Effector CD8-positive, alpha-beta T cell (primary cell): Measurements from ENCODE around the gene MED27.

Experiments
- DNase-seq: peaks from one replicate; lab custom pipeline; 2025; lab: John Stamatoyannopoulos, UW

MED27 gene

GRCh38 chr9:131999692-132000551, 79.7 kb downstream of the MED27 start:
- no peak for DNase-seq

DNA sequence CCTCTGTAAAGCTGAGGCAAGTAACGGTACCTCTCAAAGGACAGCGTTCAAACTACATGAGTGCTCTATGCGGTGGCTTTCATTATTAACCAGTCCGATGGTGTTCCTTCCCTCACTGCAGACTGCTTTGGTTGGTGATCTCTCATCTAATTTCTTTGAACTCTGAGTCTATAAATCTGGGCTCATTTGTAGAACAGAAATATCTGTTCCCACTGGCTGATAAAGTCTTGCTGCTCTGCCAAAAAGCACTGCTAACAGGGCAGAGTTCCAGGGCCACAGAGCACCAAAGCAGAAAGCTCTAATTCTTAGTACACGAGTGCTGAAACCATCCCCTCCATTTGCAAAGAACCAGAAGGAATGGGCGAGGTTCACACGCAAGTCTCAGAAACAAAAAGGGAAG, 81.9 kb downstream of the MED27 start:
- DNase-seq: no peak

- DNase-seq: no peak
Measured at GRCh38 chr9:131997076-131997475, 82.6 kb downstream of the MED27 start.

DNA sequence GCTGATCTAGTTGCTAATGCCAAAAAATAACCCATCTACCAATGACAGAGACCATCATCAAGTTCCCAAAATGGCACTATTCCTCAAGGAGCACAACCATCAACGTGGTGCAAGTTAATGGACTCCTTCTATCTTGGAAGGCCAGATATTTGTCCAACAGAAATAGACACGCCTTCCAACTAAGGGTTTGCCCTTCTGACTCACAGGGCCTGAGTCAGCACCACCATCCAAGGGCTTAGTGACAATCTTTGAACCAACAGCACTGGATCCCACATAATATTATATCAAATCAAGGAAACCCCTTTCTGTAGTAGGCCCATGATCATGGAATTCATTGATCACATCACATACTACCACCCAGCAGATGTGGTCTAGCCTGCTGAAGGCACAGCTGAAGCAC, 84.3 kb downstream of the MED27 start:
- no peak for DNase-seq

GRCh38 chr9:131994364-131995125, 85.1 kb downstream of the MED27 start:
- no peak for DNase-seq

DNA sequence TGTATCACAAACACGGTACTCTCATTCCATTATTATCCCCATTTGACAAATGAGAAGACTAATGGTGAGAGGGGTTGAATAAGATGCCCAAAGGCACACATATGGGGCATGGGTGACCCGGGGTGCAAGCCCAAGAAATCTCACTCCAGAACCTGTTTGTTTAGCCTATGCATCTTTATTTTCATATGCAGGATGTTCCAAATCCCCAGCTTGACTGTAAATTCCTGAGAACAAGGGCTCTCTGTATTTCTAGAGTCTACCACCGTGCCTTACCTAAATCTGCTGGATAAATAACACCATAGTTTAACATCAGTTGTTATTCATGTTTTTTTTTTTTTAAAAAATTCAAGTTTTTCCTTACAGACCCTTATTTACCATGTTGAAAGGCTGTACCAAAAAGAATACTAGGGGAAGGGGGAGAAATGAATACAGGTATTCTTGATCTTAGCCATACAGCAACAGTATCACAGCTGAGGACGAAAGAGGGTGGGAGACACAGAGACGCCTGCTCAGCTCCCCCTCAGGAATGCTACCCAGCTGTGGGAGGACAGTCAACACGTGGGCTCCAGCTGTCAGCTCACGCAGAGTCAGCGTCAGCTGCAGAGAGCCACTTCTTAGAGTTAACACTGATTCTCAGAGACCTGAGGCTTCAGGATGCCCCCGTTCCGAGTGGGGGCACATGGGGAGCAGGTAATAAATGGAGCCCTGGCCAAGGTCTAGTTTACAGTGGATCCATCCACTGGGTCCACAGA, 86.6 kb downstream of the MED27 start:
- DNase-seq: no peak

DNA sequence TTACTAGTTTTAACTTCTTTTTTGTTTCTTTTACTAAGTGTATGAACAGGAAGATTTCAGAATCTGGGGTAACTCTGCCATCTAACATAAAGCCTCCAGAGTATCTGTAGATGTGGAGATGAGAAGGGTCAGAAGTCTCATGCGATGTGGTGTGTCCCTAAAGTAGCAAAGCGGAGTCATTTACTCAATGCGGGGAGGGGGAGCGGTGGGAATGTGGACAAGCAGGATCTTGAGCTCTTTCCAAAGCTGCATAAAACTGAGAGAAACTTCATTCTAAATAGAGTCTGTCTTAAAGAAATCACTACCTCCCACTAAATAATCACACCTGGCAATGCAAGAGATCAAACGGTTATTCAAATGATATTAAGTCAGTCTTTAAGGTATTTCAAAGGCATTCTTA, 92.4 kb downstream of the MED27 start:
- no peak for DNase-seq

DNA sequence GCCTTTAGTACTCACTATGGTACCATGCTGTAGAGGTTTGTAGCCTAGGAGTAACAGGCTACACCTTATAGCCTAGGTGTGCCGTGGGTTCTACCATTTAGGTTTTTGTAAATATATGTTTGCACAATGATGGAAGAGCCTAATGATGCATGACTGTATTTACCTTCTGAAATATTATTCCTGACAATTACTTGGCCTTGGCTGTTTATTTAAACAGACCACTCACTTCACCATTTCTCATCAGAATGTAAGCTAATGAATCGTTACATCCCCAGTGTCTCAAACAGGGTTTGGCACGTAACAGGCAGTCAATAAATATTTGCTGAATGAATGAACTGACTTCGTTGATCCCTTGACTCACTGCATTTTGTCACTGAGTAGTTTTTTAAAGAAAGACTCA, 93.1 kb downstream of the MED27 start:
- no peak for DNase-seq

DNA sequence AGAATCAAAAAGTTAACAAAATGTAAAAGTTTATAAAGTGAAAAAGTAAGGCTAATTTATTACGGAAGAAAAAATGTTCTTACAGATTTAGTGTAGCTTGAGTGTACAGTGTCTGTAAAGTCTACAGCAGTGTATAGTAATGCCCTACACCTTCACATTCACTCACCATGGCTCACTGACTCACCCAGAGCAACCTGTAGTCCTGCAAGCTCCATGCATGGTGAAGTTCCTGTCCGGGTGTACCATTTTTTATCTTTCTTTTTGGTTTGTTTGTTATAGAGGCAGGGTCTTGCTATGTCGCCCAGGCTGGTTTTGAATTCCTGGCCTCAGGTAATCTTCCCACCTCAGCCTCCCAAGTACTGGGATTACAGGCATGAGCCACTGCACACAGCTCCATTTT, 93.6 kb downstream of the MED27 start:
- DNase-seq: no peak

DNA sequence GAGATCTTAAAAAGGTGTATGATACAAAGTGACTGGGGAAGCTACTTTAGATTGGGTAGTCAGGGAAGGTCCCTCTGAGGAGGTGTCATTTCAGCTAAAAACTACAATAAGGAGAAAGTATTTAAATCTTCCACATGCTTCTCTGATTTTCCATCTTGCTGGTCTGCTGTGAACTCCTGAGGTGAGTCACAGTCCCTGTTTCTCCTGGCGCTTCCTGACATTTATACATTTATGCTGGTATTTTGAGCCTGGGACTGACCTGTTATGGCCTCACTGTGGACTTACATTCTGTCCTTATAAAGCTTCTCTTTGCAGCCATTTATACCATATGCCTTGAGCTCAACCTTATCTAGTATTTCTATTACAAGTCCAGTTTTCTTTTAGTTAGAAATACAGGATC, 95.1 kb downstream of the MED27 start:
- DNase-seq: no peak

DNA sequence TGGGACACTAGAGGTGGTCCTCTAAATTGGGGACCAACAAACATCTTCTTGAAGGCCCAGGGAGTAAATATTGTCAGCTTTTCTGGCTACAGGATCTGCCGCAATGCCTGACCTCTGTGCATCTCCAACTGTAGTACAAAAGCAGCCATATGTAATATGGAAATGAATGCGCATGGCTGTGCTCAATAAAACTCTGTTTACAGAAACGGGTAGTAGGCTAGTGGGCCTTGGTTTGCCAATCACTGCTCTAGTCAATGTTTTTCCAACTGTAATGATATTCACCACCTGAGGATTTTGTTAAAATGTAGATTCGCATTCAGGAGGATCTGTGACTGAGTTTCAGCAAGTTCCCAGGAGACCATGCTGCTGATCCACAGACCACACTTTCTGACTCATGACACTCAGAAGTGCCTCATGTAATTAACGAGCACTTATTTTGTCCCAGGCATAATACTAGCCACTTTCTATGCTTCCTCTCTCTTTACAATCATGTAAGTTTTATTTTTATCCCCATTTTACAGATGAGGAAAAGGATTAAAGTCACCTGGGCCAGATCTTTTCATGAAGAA, 96.9 kb downstream of the MED27 start:
- no peak for DNase-seq

DNA sequence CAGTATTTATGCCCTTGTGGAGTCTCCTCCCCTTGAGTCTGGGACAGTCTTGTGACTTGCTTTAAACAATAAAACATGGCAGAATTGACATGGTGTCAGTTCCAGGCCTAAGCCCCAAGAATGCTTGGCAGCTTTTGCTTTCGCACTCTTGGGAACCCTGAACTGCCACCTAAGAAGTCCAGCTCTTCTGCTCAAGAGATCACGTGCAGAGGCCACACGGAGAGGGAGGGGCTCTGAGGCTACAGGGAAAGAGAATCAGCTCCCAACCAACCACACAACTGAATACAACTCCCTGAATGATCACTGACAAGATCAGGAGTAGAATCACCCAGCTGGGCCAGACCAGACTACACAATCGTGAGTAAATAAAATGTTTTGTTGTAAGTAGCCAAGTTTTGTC, 97.6 kb downstream of the MED27 start:
- no peak for DNase-seq

DNA sequence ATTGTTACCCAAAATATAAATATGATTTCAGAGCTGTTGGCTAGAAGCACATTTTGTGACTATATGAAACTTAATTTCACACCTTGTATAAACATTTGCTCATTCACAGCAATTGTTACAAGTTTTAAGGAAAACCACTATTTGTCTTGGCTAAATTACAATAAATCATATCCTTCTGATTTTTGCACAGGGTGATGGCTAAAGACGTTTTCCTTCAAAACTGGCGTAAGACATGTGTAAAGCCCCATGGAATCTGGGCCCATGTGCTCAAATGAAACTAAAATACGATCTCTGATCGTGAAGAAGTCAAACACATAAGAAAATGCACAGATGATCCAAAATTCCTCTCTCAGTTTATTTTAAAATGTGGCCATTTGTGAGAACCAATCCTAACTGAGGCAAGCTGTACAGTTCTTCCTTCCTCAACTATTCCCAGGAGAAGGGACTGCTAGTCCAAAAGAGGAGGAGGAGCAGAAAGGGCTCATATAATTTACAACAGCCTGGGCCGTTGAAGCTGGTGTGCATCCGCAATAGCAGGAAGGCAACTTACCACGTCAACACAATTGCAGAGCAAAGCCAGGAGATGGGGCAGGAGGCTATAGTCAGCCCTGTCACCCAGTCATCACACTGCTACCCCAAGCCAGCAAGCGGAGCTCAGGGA, 98.4 kb downstream of the MED27 start:
- DNase-seq: no peak

DNA sequence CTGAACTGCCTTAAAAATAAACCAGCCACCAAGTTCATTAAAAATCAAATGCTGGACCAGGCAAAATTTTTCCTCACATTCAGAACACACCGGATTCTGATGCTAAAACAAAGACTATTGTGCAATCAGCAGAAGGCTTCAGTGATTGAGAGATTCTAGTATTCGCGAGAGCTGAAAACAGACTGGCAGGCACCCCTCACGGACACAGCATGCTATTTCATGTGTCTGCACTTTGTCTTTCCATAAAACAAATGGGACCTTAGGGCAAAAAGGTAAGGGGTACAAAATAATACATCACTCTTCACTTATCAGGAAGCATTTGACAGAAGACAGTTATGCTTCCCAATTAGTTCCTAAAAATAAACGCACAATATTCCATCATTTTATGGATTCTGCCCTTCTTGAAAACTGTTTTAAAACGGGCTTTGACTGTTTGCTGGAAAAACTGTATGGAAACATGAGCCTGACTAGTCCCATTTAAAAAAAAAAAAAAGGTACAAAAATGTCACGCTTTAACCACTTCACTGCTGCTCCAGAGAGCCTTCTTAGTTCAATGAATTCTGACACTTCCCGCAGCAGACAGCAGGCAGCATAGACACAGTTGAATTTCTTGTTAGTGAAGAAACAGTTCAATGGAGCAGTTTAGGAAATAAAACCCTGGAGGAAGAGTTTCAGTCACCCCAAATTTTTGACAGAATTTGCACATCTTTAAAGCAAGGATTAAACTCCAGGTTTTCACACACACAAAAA, 99.2 kb downstream of the MED27 start:
- DNase-seq: no peak

DNA sequence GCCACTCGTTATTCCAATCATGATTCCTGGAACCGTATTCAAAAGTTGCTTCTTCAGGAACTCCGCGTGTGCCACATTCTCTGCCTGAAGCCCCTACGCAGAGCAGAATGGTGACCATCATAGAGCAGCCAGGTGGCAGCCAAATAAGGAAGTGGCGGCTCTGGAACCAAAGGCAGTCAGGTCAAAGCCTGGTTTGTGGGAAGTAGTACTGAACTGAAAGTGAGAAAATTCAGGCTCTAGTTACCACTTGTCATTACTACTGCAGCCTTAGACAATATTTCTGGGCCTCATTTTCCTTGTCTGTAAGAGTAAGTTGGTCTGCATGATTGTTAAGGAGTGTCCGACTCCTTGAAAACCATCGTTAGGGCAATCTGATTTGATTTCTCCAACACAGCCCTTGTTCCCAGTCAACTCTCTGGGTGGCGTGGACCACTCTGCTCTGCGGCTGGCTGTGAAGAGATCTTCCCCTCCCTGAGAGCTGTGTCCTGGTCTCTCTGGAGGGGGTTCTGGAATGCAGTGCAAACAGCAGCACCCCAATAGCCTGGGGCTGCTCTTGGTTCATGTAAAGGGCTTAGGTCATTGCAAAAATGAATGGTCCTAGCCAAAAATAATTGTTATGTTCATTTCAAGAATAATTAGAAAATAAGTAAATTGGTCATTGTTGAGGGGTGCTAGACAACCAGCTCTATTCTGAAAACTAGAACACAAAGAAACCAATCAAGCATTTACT, 102.4 kb downstream of the MED27 start:
- DNase-seq: no peak

- no peak for DNase-seq
Measured at GRCh38 chr9:131976157-131977108, 103.2 kb downstream of the MED27 start.

DNA sequence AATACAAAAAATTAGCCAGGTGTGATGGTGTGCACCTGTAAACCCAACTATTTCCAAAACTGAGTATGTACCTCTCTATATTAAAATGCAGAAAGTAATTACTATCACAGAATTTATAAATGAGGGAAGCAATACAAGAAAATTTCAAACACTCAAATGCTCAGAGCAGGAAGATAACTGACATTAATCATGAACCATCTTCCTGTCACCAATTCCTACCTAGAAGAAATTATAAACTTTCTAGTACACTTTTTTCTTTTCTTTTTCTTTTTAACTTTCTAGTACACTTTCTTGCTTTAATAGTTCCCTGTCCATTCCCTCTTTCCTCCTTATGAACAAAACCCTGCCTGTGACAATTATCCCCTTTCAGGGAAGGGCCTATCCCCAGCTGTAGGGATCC, 106.8 kb downstream of the MED27 start:
- no peak for DNase-seq

GRCh38 chr9:131971482-131972074, 108.1 kb downstream of the MED27 start:
- DNase-seq: no peak
